Measurements from ENCODE around the gene GMCL1.
A peak's percentile ranks its signal among the peaks of the same experiment; 100 is the strongest.

Gene GMCL1, protein sequence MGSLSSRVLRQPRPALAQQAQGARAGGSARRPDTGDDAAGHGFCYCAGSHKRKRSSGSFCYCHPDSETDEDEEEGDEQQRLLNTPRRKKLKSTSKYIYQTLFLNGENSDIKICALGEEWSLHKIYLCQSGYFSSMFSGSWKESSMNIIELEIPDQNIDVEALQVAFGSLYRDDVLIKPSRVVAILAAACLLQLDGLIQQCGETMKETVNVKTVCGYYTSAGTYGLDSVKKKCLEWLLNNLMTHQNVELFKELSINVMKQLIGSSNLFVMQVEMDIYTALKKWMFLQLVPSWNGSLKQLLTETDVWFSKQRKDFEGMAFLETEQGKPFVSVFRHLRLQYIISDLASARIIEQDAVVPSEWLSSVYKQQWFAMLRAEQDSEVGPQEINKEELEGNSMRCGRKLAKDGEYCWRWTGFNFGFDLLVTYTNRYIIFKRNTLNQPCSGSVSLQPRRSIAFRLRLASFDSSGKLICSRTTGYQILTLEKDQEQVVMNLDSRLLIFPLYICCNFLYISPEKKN

DNA sequence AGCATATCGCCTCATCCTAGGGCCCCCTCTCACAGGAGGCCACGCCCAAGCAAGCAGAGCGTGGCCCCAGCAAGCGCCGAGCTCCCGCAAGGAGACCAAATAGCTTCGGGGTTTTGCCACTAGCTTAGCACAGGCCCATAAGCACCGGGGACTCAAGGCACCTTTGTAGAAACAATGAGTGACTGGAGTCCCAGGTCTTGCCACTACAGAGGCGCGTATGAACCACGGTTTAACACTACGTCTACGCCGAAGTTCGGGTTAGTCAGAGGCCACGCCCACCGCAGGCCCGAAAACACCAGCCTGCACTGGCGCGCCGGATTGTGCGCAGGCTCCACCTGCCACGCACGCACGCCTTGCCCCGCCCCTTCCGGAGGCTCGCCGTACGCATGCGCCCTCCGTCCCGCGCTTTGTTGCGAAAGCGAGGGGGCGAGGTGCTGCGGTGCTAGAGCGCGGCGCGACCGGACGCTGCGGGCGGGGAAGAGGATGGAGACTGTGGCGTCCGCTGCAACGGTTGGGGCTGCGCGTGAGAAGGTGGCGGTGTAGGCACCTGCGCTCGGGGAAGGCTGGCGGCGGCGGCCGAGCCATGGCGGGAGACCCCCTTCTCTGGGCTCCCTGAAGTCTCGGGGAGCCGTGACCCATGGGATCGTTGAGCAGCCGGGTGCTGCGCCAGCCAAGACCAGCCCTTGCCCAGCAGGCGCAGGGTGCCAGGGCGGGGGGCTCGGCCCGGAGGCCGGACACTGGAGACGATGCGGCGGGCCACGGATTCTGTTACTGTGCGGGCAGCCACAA is at the start of gene GMCL1:
Gene GMCL1 (plus strand): TSS at position 405 of the 789 bp plus-strand sequence. CDS start 233 bp downstream, at position 638.
- TF ChIP-seq, protein P1, sequence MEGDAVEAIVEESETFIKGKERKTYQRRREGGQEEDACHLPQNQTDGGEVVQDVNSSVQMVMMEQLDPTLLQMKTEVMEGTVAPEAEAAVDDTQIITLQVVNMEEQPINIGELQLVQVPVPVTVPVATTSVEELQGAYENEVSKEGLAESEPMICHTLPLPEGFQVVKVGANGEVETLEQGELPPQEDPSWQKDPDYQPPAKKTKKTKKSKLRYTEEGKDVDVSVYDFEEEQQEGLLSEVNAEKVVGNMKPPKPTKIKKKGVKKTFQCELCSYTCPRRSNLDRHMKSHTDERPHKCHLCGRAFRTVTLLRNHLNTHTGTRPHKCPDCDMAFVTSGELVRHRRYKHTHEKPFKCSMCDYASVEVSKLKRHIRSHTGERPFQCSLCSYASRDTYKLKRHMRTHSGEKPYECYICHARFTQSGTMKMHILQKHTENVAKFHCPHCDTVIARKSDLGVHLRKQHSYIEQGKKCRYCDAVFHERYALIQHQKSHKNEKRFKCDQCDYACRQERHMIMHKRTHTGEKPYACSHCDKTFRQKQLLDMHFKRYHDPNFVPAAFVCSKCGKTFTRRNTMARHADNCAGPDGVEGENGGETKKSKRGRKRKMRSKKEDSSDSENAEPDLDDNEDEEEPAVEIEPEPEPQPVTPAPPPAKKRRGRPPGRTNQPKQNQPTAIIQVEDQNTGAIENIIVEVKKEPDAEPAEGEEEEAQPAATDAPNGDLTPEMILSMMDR (IDR thresholded peaks at IDR 0.05; ENCODE audit: low read depth, low read length, missing control alignments) = no peak
- peak within 1 kb of the TSS; percentile 84 for H3K4me3 ChIP-seq (replicated peaks; ENCODE audit: low read depth, low read length)
- DNase-seq (ENCODE audit: extremely low read depth, low read depth) = peak; percentile 87

DNA sequence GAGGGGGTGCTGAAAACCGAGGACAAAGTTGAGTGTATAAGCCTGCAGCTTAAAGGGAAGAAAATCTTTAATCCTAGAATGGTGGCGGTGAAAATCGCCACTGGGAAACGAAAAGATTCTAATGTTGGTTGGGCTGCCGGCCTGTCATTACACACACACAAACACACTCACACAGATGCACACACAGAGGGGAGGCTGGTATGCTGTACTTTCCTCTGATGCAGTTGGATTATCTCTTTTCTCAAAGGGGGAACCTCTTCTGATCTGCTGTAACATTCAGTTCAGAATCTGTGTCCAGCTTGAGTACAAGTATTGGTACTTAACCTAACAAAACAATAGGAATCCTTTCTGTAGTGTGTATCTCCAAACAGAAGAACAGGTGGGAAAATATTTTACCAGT is 48.5 kb upstream of the GMCL1 start:
- TF ChIP-seq, protein P1 (IDR thresholded peaks at IDR 0.05; ENCODE audit: low read depth, low read length, missing control alignments) = no peak
- no peak overlapping the region for H3K4me3 ChIP-seq (replicated peaks; ENCODE audit: low read depth, low read length)
- DNase-seq (ENCODE audit: extremely low read depth, low read depth) = no peak

DNA sequence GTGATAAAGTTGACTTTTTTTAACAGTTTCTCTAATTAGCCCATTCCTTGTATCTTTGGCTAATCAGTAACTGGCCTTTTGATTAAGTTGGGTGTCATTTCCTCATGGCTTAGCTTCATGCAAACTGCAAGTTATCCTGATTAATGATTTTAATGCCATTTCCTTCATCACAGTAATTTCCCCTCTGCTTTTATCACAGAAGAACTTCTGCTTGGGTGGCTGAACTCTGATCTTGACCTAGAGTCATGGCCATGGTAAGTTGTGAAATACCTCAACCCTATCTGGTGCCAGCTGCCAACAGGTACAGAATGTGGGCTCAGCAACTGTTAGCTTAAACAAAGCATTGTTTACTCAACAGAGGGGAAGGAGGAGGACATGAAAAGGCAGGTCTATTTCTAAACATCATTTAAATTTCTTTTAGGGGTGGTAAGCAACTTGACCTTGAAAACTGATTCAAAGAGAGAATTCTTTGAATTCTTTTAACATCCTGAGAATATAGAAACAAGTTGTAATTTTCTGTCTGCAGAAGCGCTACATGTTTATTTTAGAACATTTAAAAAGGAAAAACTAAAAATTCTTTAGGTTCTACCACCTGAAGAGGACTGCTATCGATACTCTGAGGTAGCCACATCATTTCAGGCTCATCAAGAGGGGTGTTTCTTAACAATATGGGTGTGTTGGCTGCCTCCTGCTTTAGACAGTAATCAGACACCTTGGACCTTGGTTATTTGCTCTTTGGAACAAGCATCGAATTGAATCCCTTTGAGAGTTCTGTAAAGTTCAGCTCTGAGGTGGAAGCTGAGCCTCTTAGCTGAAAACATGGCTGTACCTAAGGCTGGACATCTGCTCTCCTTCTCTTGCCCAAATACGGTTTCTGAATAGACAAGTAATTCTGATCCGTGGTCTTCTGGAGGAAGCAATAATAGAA is 47.9 kb upstream of the GMCL1 start:
- no peak for DNase-seq (ENCODE audit: extremely low read depth, low read depth)
- TF ChIP-seq, protein P1 (IDR thresholded peaks at IDR 0.05; ENCODE audit: low read depth, low read length, missing control alignments) = no peak
- no peak overlapping the region for H3K4me3 ChIP-seq (replicated peaks; ENCODE audit: low read depth, low read length)

DNA sequence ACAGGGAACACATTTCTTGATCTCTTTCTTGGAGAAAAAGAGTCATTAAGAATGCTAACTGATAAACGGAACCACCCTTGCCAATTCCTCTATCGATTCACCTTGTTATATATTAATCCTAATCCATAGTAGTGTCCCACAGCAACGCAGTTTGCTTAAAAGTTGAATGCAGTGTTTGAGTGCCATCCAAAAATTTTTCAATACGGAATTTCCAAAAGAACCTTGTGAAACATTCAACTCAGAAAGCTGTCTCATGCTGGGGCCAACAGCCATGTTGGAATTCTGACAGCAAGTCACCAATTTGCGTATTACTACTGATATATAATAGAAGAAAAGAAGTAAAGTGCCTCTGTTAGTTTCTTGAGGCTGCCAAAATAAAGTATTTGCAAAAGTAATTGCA is 45.2 kb upstream of the GMCL1 start:
- no peak overlapping the region for H3K4me3 ChIP-seq (replicated peaks; ENCODE audit: low read depth, low read length)
- DNase-seq (ENCODE audit: extremely low read depth, low read depth) = no peak
- TF ChIP-seq, protein P1 (IDR thresholded peaks at IDR 0.05; ENCODE audit: low read depth, low read length, missing control alignments) = no peak

DNA sequence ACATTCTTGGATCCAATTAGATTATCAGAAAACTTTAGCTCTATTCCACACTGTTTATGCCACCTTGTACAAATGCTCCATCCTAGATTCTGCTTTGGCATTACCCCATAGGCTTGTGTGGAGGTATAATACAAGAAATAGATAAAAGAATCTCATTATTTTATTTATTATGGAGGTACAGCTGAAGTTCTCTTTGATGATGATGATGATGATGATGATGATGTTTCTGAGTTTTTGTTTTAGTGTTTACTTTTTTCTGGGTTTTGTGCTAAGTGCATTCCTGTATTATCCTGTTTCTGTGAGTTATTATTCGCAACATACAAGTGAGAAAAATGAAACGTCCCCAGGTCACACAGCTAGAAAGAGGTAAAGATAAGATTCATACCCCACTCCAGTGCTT is 44.1 kb upstream of the GMCL1 start:
- no peak for DNase-seq (ENCODE audit: extremely low read depth, low read depth)
- no peak overlapping the region for H3K4me3 ChIP-seq (replicated peaks; ENCODE audit: low read depth, low read length)
- TF ChIP-seq, protein P1 (IDR thresholded peaks at IDR 0.05; ENCODE audit: low read depth, low read length, missing control alignments) = no peak

DNA sequence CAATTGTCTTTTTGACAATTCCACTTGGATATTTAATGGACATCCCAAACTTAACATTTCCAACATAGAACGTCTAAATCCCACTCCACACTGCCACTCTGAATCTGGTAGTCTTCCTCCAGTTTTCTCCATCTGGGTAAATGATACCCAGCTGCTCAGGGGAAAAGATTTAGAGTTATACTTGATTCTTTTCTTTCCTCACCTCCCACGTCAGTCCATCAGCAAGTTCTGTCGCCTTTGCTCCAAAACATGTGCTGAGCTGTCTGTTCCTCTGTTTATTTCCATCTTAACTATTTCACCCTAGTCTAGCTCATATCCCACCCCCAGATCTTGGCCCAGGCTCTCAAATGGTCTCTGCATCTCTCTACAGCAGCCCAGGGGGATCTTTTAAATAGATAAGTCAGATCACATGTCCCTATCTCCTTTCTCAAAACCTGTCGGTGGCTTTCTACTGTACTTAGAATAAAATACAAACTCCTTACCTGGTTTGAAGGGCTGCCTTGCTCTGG is 43.4 kb upstream of the GMCL1 start:
- TF ChIP-seq, protein P1 (IDR thresholded peaks at IDR 0.05; ENCODE audit: low read depth, low read length, missing control alignments) = no peak
- H3K4me3 ChIP-seq (replicated peaks; ENCODE audit: low read depth, low read length) = no peak overlapping the region
- DNase-seq (ENCODE audit: extremely low read depth, low read depth) = no peak

Measured in HFF-Myc (cell line).